Bronchial epithelial cell (primary cell): ENCODE data around the gene FLRT2. TPM values are rescaled to one million over a fixed set of nuclear protein-coding genes. Genes with fewer than 3 reads are reported as not detected.
A peak's percentile ranks its signal among the peaks of the same experiment; 100 is the strongest.

Source experiments
- DNase-seq: peaks from one replicate; pipeline ENCODE4 v3.0.0-alpha.2; 2010; ENCODE audit warnings: low read depth
- FAIRE-seq: peaks from 2 replicates; lab custom pipeline; 2011; peaks lifted over from hg19 to GRCh38; lab: Jason Lieb, UNC
- H3K27me3 ChIP-seq: 2 replicates; pipeline ENCODE4 v1.5.1; 2011; ENCODE audit warnings: low read length; ENCODE audit not compliant: control insufficient read depth, insufficient read depth
- H3K36me3 ChIP-seq: 2 replicates; pipeline ENCODE4 v1.5.1; 2011; ENCODE audit warnings: low read length; ENCODE audit not compliant: control insufficient read depth, insufficient read depth
- H3K4me3 ChIP-seq: 2 replicates; pipeline ENCODE4 v1.5.1; 2011; ENCODE audit warnings: mild to moderate bottlenecking, low read depth, low read length, control low read depth
- total RNA-seq: library from RNA; depleted of rRNA; stranded (reverse); fragments of >200 nt; gene quantifications from 2 replicates; pipeline ENCODE4 v1.2.1, GENCODE V29; 2014
- TF ChIP-seq, protein P1 (sequence below): IDR thresholded peaks from 2 replicates; pipeline ENCODE4 v1.5.1; 2011; ENCODE audit warnings: mild to moderate bottlenecking, moderate library complexity, low read length, control low read depth, inconsistent platforms; ENCODE audit not compliant: insufficient read depth, severe bottlenecking

The FLRT2 gene
- total RNA-seq, 1 donor from 2014 or later: 7.1 TPM

DNA sequence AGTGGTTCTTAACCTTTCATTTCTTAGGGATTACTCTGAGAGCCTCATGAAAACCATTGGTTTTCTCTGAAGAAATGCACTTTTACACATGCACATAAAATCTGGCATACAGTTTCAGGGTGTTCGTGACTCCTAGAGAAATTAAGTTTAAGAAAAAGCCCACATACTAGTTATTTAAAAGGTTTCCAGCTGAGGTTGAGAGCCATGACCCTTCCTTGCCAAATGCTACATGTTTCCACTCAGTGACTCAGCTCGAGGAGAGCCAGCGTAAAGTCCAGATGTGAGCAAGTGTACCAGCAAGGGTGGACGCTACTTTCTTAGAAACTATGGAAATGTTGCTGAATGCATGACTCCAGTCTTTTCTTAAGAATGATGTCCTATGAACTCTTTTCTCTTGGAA, 42.7 kb upstream of the FLRT2 start:
- TF ChIP-seq, protein P1, sequence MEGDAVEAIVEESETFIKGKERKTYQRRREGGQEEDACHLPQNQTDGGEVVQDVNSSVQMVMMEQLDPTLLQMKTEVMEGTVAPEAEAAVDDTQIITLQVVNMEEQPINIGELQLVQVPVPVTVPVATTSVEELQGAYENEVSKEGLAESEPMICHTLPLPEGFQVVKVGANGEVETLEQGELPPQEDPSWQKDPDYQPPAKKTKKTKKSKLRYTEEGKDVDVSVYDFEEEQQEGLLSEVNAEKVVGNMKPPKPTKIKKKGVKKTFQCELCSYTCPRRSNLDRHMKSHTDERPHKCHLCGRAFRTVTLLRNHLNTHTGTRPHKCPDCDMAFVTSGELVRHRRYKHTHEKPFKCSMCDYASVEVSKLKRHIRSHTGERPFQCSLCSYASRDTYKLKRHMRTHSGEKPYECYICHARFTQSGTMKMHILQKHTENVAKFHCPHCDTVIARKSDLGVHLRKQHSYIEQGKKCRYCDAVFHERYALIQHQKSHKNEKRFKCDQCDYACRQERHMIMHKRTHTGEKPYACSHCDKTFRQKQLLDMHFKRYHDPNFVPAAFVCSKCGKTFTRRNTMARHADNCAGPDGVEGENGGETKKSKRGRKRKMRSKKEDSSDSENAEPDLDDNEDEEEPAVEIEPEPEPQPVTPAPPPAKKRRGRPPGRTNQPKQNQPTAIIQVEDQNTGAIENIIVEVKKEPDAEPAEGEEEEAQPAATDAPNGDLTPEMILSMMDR: no peak
- no peak overlapping the region for H3K4me3 ChIP-seq
- H3K36me3 ChIP-seq: no peaks in the 10 kb centered on the region
- DNase-seq: no peak
- no peaks in the 10 kb centered on the region for H3K27me3 ChIP-seq
- no peak for FAIRE-seq

DNA sequence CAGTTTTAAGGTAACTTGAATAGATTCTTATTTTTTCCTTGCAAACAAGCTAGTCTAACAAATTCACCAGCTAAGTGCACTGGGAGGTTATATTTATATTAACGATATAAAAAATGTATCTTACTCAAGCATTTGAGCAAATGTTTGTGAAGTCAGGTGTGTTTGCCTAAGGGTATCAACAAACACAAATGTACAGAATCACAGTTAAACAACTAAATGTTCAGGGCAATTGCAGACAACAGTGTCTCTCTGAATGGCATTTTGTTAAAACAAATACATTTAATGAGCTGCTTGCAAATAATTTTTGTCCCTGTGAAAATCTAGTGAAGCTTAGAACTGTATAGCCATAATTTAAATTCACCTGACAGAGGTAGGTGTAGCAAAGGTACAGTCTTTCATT, 28.2 kb upstream of the FLRT2 start:
- H3K27me3 ChIP-seq: no peaks in the 10 kb centered on the region
- FAIRE-seq (no peak), DNase-seq (no peak)
- H3K4me3 ChIP-seq: no peak overlapping the region
- TF ChIP-seq, protein P1: no peak
- H3K36me3 ChIP-seq: no peaks in the 10 kb centered on the region

DNA sequence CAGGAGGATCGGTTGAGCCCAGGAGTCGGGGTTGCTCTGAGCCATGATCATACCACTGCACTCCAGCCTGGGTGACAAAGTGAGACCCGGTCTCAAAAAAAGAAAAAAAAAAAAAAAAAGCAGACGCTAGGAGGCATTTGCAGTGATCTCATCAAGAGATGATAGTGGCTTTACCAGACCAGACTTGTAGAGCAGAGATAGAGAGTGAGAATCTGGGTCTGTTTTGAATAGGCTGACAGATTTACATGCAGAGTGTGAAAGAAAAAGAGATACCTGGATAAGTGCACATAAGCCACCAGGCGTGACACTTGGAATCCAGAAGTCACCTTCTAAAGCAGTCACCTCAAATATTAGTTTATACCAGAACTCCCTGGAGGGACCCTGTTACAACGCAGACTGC, 21.1 kb upstream of the FLRT2 start:
- TF ChIP-seq, protein P1: no peak
- no peak overlapping the region for H3K4me3 ChIP-seq
- no peak for FAIRE-seq

DNA sequence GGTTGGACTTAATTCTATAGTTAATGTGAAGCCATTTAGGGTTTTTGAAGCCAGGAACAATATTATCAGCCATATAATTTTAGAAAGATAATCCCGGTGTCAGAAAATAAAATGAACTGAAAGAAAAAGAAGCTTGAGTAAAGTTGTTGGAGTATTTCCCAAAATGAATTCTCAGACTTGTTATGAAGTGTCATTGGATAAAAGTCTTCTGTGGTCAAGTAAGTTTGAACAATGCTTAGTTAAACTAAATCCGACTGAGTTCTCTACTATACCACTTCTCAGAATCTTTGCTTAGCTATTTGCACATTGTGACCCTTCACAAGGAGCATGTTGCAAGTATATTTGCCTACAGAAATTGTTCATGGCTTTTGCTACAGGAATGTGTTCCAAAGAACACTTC, 17.5 kb upstream of the FLRT2 start:
- Histone ChIP-seq H3K4me3 (no peak overlapping the region), H3K27me3 (no peaks in the 10 kb centered on the region), H3K36me3 (no peaks in the 10 kb centered on the region)
- FAIRE-seq: no peak
- DNase-seq: no peak
- TF ChIP-seq, protein P1: no peak

More for the DNA sequence above, 21.1 kb upstream of the FLRT2 start:
- DNase-seq: peak; percentile 25
- Histone ChIP-seq H3K36me3 (no peaks in the 10 kb centered on the region), H3K27me3 (no peaks in the 10 kb centered on the region)

DNA sequence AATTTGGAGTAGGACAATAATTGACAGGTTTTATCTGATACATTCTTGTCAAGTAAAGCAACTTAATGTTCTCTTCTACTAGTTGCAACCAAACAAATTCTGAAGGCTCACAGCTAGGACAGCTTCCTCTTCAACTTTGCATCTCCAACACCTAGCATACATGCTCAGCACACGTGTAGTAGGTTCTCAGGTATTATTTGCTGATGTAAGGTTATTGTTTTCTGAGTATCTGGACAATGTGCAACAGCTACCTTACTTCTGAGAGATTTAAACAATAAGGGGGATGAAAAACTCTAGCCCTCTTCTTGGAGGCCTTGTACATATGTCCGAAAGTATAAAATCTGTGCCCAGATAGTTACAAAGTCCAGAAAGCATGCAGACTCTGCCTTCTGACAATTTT, 15.5 kb upstream of the FLRT2 start:
- no peaks in the 10 kb centered on the region for H3K27me3 ChIP-seq
- H3K4me3 ChIP-seq: no peak overlapping the region
- DNase-seq (no peak), FAIRE-seq (no peak)
- TF ChIP-seq, protein P1: no peak
- no peaks in the 10 kb centered on the region for H3K36me3 ChIP-seq
